MG63 (cell line): ENCODE data around the gene CENPVL2. TPM values are rescaled to one million over a fixed set of nuclear protein-coding genes. Genes with fewer than 3 reads are reported as not detected.

Experiments
- total RNA-seq: library from RNA; depleted of rRNA; stranded (reverse); fragments of >200 nt; shearing (Covaris generic); gene quantifications from 2 replicates; pipeline ENCODE4 v1.2.3, GENCODE V29; 2014; ENCODE audit warnings: low replicate concordance; rRNA removed

The CENPVL2 gene
- total RNA-seq, 1 experiment from 2014 or later: not detected

Other genes with a start within 250 kb of the CENPVL2 start
- gene NUDT11, start 186.2 kb downstream of the CENPVL2 start, total RNA-seq: 1.0 and 3.3 TPM in 2 replicates
- gene CENPVL3, start 63.9 kb downstream of the CENPVL2 start, total RNA-seq: not detected in 2 replicates
- gene CENPVL1, start 27.7 kb upstream of the CENPVL2 start, total RNA-seq: not detected in 2 replicates
- 0.74 and 5.2 TPM in 2 replicates for gene GSPT2, start 60.6 kb upstream of the CENPVL2 start, total RNA-seq
- 118 and 121 TPM in 2 replicates for gene MAGED1, start 210.8 kb upstream of the CENPVL2 start, total RNA-seq